KMS-11 (cell line): Measurements from ENCODE around the gene SCGB3A2.

Experiments used
- H2AFZ ChIP-seq: fragments of 200-600 bp; sonication (generic); 2 replicates; pipeline ENCODE4 v1.6.1; 2016; ENCODE audit warnings: antibody characterized with exemption, mixed run types, low read depth
- H3K27ac ChIP-seq: fragments of 200-600 bp; sonication (generic); 2 replicates; pipeline ENCODE4 v1.6.1; 2016; ENCODE audit warnings: mild to moderate bottlenecking, mixed run types
- H3K27me3 ChIP-seq: fragments of 200-600 bp; sonication (generic); 2 replicates; pipeline ENCODE4 v1.6.1; 2017; ENCODE audit warnings: mild to moderate bottlenecking, low read depth, mixed run types, moderate library complexity; ENCODE audit not compliant: insufficient read depth
- H3K36me3 ChIP-seq: fragments of 200-600 bp; sonication (generic); 2 replicates; pipeline ENCODE4 v1.6.1; 2017; ENCODE audit warnings: mild to moderate bottlenecking, mixed run types; ENCODE audit not compliant: insufficient read depth
- H3K4me1 ChIP-seq: fragments of 200-600 bp; sonication (generic); 2 replicates; pipeline ENCODE4 v1.6.1; 2016; ENCODE audit warnings: mild to moderate bottlenecking, low read depth, mixed run types; ENCODE audit not compliant: poor library complexity, severe bottlenecking
- H3K4me2 ChIP-seq: fragments of 200-600 bp; sonication (generic); 2 replicates; pipeline ENCODE4 v1.7.0; 2016; ENCODE audit warnings: mild to moderate bottlenecking, mixed run types
- H3K4me3 ChIP-seq: fragments of 200-600 bp; sonication (generic); IDR thresholded peaks from 2 replicates; pipeline ENCODE4 v1.6.1; 2017; ENCODE audit warnings: low read depth, low read length, mixed read lengths; ENCODE audit not compliant: insufficient read depth
- H3K79me2 ChIP-seq: fragments of 200-600 bp; sonication (generic); 2 replicates; pipeline ENCODE4 v1.6.1; 2016; ENCODE audit warnings: low read depth, mixed run types; ENCODE audit not compliant: insufficient read depth
- H3K9ac ChIP-seq: fragments of 200-600 bp; sonication (generic); 2 replicates; pipeline ENCODE4 v1.6.1; 2016; ENCODE audit warnings: mild to moderate bottlenecking, mixed run types
- H4K20me1 ChIP-seq: fragments of 200-600 bp; sonication (generic); 2 replicates; pipeline ENCODE4 v1.6.1; 2016; ENCODE audit warnings: mild to moderate bottlenecking, mixed run types; ENCODE audit not compliant: insufficient read depth
- CTCF ChIP-seq: fragments of 200-600 bp; sonication (generic); conservative IDR thresholded peaks from 2 replicates; pipeline ENCODE4 v1.6.1; 2017; ENCODE audit warnings: low read depth, mild to moderate bottlenecking, antibody characterized with exemption, low read length, moderate library complexity, mixed read lengths

SCGB3A2 gene

GRCh38 chr5:147912011-147912410 lies 33.5 kb downstream of the SCGB3A2 start:
- H2AFZ ChIP-seq: no peak overlapping the region
- no peak overlapping the region for H3K4me2 ChIP-seq
- no peak overlapping the region for H3K9ac ChIP-seq
- no peaks in the 10 kb centered on the region for H3K4me1 ChIP-seq
- no peaks in the 10 kb centered on the region for H3K27me3 ChIP-seq
- no peak overlapping the region for H3K4me3 ChIP-seq
- no peaks in the 10 kb centered on the region for H4K20me1 ChIP-seq
- no peaks in the 10 kb centered on the region for H3K79me2 ChIP-seq
- no peak overlapping the region for H3K27ac ChIP-seq
- no peaks in the 10 kb centered on the region for H3K36me3 ChIP-seq
- TF ChIP-seq CTCF: no peak

- no peak overlapping the region for H3K27ac ChIP-seq
- H3K4me2 ChIP-seq: no peak overlapping the region
- H3K36me3 ChIP-seq: no peaks in the 10 kb centered on the region
- H3K4me3 ChIP-seq: no peak overlapping the region
- TF ChIP-seq CTCF: no peak
- no peaks in the 10 kb centered on the region for H3K27me3 ChIP-seq
- H2AFZ ChIP-seq: no peak overlapping the region
- H3K4me1 ChIP-seq: no peaks in the 10 kb centered on the region
- H3K9ac ChIP-seq: no peak overlapping the region
- no peaks in the 10 kb centered on the region for H4K20me1 ChIP-seq
- no peaks in the 10 kb centered on the region for H3K79me2 ChIP-seq
Observed at GRCh38 chr5:147913786-147914185, 35.3 kb downstream of the SCGB3A2 start.

- no peak for TF ChIP-seq CTCF
- no peaks in the 10 kb centered on the region for H3K36me3 ChIP-seq
- no peak overlapping the region for H3K9ac ChIP-seq
- H2AFZ ChIP-seq: no peak overlapping the region
- H3K27ac ChIP-seq: no peak overlapping the region
- no peaks in the 10 kb centered on the region for H3K79me2 ChIP-seq
- H3K4me2 ChIP-seq: no peak overlapping the region
- no peak overlapping the region for H3K4me3 ChIP-seq
- no peaks in the 10 kb centered on the region for H3K4me1 ChIP-seq
- H4K20me1 ChIP-seq: no peaks in the 10 kb centered on the region
- H3K27me3 ChIP-seq: no peaks in the 10 kb centered on the region
Observed at GRCh38 chr5:147918101-147918685, 39.7 kb downstream of the SCGB3A2 start.

- no peak for TF ChIP-seq CTCF
- H3K27me3 ChIP-seq: no peaks in the 10 kb centered on the region
- H4K20me1 ChIP-seq: no peaks in the 10 kb centered on the region
- no peak overlapping the region for H3K4me3 ChIP-seq
- H3K9ac ChIP-seq: no peak overlapping the region
- H2AFZ ChIP-seq: no peak overlapping the region
- H3K79me2 ChIP-seq: no peaks in the 10 kb centered on the region
- H3K27ac ChIP-seq: no peak overlapping the region
- no peak overlapping the region for H3K4me2 ChIP-seq
- no peaks in the 10 kb centered on the region for H3K4me1 ChIP-seq
- H3K36me3 ChIP-seq: no peaks in the 10 kb centered on the region
Observed at GRCh38 chr5:147918899-147919298, 40.4 kb downstream of the SCGB3A2 start.
